Activated CD4-positive, alpha-beta T cell treated with anti-CD3 and anti-CD28 coated beads, Interleukin-2, Interleukin-6, amounts not matched to agents 100 ng/mL and 50 ng/mL, durations not matched to agents 16 hours and 8 hours (primary cell): Measurements from ENCODE around the gene AGPAT4.

Experiments
- DNase-seq: peaks from one replicate; pipeline ENCODE4 v3.0.0-alpha.2; 2020

Gene AGPAT4

GRCh38 chr6:161279677-161280415 lies 6.0 kb upstream of the AGPAT4 start:
- no peak for DNase-seq

GRCh38 chr6:161276605-161277155 lies 2.8 kb upstream of the AGPAT4 start:
- no peak for DNase-seq

GRCh38 chr6:161274898-161275297 lies 1.0 kb upstream of the AGPAT4 start:
- no peak for DNase-seq

- peak; percentile 3 for DNase-seq
Observed at GRCh38 chr6:161274488-161274858, 612 bp upstream of the AGPAT4 start.

GRCh38 chr6:161273274-161273751 lies 548 bp downstream of the AGPAT4 start:
- DNase-seq = peak; percentile 34

- no peak for DNase-seq
Observed at GRCh38 chr6:161272635-161273273, 1.1 kb downstream of the AGPAT4 start.

- DNase-seq = peak; percentile 14
Observed at GRCh38 chr6:161271343-161272030, 2.4 kb downstream of the AGPAT4 start.

- no peak for DNase-seq
Observed at GRCh38 chr6:161270116-161270515, 3.7 kb downstream of the AGPAT4 start.

- DNase-seq = no peak
Observed at GRCh38 chr6:161269310-161269709, 4.6 kb downstream of the AGPAT4 start.

GRCh38 chr6:161268531-161269210 lies 5.2 kb downstream of the AGPAT4 start:
- DNase-seq = no peak

- DNase-seq = no peak
Observed at GRCh38 chr6:161266513-161267230, 7.2 kb downstream of the AGPAT4 start.

GRCh38 chr6:161265975-161266374 lies 7.9 kb downstream of the AGPAT4 start:
- DNase-seq = no peak

- DNase-seq = no peak
Observed at GRCh38 chr6:161265554-161265953, 8.3 kb downstream of the AGPAT4 start.

GRCh38 chr6:161264181-161264580 lies 9.7 kb downstream of the AGPAT4 start:
- DNase-seq = no peak

- no peak for DNase-seq
Observed at GRCh38 chr6:161261816-161262215, 12.0 kb downstream of the AGPAT4 start.

- no peak for DNase-seq
Observed at GRCh38 chr6:161261325-161261724, 12.5 kb downstream of the AGPAT4 start.

GRCh38 chr6:161259302-161259701 lies 14.6 kb downstream of the AGPAT4 start:
- DNase-seq = no peak

GRCh38 chr6:161257793-161258457 lies 15.9 kb downstream of the AGPAT4 start:
- no peak for DNase-seq

GRCh38 chr6:161256407-161256806 lies 17.5 kb downstream of the AGPAT4 start:
- no peak for DNase-seq

GRCh38 chr6:161255518-161255917 lies 18.3 kb downstream of the AGPAT4 start:
- DNase-seq = no peak

GRCh38 chr6:161254464-161255253 lies 19.2 kb downstream of the AGPAT4 start:
- DNase-seq = no peak
